ENCODE data around the gene NINL. TPM values are rescaled to one million over a fixed set of nuclear protein-coding genes. Genes with fewer than 3 reads are reported as not detected.

Gene NINL
- total and polyA plus RNA-seq, 2 of the 8 experiments (the other 6 are each of a cell fraction or from before 2014, with no cell fraction given), result 15.3 to 30.0 TPM

- TF ChIP-seq HDAC2 (IDR thresholded peaks at IDR 0.05; ENCODE audit: borderline replicate concordance in 1 of 2, low read depth in 2 of 2, low read length in 2 of 2) (no peak), GABPA (IDR thresholded peaks at IDR 0.05; ENCODE audit: borderline replicate concordance, insufficient read depth, low read length) (no peak), JUND (IDR thresholded peaks at IDR 0.05; ENCODE audit: low read length) (no peak), TCF12 (IDR thresholded peaks at IDR 0.05; ENCODE audit: low read depth, low read length) (no peak)
- TF ChIP-seq, protein P1, sequence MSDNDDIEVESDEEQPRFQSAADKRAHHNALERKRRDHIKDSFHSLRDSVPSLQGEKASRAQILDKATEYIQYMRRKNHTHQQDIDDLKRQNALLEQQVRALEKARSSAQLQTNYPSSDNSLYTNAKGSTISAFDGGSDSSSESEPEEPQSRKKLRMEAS (IDR thresholded peaks at IDR 0.05), result no peak
Observed at GRCh38 chr20:25552977-25553376, 32.4 kb downstream of the NINL start (continued).
